ENCODE results near the gene FKBP2.
"Not testable (repeated sequence)": the region's sequence is repeated elsewhere in the genome, so short reads cannot be mapped to it uniquely, and the experiment has no call there.

FKBP2 gene

GRCh38 chr11:64234647-64235379, 6.1 kb upstream of the FKBP2 start:
- FAIRE-seq = no peak

GRCh38 chr11:64235437-64236161, 5.3 kb upstream of the FKBP2 start:
- FAIRE-seq = no peak

GRCh38 chr11:64237484-64237951, 3.4 kb upstream of the FKBP2 start:
- no peak for FAIRE-seq

GRCh38 chr11:64238076-64238475, 2.8 kb upstream of the FKBP2 start:
- FAIRE-seq = no peak

GRCh38 chr11:64238999-64239398, 1.9 kb upstream of the FKBP2 start:
- no peak for FAIRE-seq

DNA sequence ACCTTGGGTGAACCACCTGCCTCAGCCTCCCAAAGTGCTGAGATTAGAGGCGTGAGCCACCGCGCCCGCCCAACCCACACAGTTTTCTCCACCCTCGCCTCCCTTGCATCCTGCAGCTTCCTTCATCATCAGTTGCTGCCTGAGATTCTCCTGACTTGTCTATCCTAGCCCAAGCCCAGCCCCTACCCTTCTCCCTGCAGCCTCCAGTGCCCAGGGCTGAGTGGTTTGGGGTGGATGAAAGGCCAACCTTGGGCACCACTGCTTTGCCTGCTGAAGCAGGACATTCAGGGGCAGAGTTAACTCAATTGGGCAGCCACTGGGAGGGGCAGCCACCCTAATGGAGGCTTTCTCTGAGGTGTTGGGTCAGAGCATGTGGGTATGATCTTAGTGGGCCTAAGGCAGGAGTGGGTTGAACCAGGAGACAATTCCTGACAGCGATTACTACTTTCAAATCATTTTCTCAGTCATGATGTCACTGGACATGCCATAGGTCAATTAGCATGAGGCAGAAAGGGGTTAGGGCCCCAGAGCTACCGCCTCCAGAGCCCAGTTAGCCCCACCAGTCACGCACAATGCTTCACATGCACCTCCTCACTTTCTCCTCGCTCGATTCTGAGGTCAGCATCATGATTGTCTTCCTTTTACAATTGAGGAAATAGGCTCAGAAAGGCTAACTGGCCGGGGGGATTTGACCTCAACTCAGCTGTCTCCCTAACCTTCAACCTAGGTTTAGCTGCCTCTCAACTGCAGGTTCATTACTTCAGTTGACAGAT, 1.0 kb upstream of the FKBP2 start:
- no peak for FAIRE-seq

DNA sequence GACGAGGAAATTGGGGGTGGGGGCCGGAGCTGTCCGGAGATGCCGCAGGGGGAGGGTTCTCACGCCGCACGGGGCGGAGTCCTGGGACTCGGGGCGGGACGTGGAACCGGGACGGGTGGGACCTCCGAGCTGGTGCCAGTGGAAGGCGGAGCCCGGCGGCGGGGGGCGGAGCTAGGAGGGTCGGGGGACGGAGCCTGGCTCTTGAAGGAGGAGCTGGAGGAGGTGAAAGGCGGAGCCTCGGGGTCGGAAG, 271 bp downstream of the FKBP2 start:
- no peak for FAIRE-seq

GRCh38 chr11:64241491-64242374, 838 bp downstream of the FKBP2 start:
- peak; percentile 92 for FAIRE-seq

DNA sequence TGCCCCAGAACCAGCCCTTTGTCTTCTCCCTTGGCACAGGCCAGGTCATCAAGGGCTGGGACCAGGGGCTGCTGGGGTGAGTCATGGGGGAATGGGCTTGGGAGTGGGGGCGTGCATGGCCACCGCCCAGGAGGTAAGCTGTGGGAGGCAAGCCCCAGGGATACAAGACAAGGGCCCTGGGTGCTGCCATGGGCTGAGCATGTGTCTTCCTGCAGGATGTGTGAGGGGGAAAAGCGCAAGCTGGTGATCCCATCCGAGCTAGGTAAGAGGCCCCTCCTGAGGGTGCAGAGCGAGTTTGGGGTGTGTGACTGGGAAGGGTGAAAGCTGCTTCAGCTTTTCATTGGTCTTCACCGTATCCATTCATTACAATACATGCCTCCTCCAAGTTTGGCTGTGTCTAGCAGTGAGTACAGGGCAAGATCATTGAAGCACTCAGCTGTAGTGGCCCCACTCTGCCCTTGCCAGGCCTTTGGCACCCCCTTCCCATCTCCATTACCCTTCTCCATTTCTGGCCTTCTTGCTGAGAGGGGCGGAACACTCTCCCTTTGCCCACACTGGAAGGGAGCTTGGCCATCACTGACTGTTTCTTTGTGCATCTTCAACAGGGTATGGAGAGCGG, 2.5 kb downstream of the FKBP2 start:
- FAIRE-seq = no peak

DNA sequence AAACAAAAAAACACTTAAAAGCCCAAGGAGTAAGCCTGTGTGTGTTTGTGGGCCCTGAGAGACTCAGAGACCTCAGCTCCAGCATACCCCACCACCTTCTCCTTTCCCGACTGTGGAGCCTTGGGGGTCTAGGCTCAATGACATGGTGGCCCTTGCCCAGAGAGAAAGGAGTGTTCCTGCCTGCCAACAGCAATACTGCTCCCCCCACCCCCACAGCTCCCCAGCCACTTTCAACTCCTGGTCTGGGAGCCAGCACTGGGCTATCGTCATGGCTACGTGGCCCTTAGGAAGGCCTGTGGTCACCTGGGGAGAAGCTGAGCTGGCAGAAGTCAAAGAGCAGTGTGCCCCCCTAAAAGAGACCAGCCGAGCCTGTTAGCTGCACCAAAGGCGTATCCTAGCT, 3.2 kb downstream of the FKBP2 start:
- FAIRE-seq = no peak

- FAIRE-seq = no peak
Measured at GRCh38 chr11:64244966-64245365, 4.1 kb downstream of the FKBP2 start.

DNA sequence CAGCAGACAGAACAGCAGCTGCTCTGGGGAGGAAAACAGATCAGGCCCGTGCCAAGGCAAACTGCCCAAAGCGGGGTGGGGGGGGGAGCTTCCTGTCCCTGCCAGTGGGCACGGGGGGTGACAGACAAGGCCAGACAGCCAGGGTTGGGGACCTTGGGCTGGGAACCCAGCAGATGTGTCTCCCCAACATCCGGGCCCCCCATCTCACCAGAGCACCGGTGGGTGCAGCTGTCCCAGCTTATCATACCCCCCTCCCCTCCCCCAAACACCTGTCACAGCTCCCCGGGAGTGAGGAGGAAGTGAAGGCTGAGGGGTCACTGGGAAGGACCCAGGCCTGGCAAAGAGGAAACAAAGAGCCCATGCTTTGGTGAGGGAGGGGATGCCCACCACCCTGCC, 4.5 kb downstream of the FKBP2 start:
- FAIRE-seq = no peak

DNA sequence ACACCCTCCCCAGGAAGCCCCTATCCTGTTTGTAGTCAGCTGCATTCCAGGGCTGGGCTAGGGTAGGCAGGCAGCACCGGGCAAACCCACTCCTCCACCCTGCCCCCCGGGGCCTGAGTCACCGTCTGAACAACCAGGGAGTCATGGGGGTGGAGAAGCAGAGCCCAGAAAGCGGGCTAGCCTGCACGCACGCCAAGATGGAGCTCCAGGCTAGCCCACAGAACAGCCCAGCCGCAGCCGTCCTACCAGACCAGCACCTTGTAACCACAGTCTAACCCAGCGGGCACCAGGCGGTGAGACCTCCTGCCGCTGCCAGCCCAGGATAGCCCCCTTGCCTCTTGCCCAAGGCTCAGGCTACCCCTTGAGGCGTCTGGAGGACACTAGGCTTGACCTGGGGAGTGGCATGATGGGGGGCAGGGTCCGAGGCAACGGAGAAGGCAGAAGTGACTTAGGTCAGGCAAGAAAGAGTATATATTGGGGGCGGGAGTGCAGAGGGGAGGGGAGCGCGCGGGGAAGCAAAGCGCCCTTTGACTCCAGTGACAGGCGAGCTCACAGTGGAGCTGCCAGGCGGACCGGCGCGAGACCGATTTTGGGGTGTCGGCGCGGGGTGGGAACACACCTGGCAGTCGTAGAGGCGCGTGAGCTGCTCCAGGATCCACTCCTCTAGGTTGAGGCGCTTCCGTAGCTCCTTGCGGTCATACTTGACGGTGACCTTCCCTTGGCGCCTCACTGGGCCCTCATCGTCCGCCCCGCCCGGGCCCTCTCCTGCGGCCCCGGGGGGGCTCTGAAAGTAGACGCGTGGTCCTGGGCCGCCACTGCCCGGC, 5.1 kb downstream of the FKBP2 start:
- no peak for FAIRE-seq

DNA sequence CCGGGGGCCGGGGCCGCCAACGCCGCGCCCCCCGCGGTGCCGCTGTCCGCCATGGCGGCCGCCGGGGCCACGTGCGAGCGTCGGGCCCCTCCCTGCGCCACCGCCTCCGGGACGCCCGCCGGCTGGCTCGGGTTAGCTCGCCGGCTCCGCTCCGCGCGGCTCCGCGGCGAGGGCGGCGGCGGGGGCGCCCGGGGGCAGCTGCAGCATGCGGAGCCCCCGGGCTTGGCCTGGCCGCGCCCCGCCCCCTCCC, 5.7 kb downstream of the FKBP2 start:
- FAIRE-seq = not testable (repeated sequence)

GRCh38 chr11:64246871-64247728, 6.2 kb downstream of the FKBP2 start, which contains the start of gene PPP1R14B:
Gene PPP1R14B, minus strand, starts transcription at chr11:64246943. Its CDS starts 270 bp downstream, at chr11:64246673.
- FAIRE-seq = no peak

GRCh38 chr11:64247729-64248531, 7.0 kb downstream of the FKBP2 start:
- FAIRE-seq = no peak

DNA sequence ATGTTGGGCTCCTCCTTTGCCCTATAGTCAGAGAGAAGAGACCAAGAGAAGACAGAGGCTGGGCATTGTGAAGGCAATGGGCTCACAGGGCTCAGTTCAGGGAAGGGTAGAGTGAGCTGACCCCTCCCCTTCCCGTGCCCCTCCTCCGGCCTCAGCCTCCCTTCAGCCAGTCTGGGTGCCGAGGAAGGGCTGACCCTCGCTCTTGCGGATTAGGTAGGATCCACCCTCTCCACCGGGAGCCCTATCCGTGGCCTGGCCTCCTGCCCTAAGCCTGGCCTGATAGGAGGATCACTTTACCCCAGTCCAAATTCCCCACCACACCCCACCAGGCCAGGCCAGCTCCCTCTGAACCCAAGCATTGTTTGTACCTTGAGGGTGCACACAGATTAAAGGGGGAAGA, 7.7 kb downstream of the FKBP2 start:
- no peak for FAIRE-seq

DNA sequence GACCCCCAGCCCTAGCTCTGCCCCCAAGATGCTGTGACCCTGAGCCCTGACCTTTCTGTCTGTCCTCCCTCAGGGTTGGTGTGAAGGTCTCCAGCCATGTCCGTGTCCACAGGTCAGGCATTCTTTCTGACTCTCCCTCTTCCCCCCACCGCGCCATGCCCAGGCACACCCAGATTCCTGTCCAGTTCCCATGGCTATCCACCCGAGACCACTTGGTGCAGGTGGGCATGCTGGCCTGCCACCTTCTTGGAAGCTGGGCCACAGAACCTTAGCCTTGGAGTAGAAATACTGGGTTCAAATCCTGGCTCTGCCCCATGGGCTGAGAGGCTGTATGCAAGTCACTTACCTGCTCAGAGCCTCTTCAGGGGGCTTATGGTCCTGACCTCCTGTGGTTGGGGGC, 8.1 kb downstream of the FKBP2 start:
- no peak for FAIRE-seq

DNA sequence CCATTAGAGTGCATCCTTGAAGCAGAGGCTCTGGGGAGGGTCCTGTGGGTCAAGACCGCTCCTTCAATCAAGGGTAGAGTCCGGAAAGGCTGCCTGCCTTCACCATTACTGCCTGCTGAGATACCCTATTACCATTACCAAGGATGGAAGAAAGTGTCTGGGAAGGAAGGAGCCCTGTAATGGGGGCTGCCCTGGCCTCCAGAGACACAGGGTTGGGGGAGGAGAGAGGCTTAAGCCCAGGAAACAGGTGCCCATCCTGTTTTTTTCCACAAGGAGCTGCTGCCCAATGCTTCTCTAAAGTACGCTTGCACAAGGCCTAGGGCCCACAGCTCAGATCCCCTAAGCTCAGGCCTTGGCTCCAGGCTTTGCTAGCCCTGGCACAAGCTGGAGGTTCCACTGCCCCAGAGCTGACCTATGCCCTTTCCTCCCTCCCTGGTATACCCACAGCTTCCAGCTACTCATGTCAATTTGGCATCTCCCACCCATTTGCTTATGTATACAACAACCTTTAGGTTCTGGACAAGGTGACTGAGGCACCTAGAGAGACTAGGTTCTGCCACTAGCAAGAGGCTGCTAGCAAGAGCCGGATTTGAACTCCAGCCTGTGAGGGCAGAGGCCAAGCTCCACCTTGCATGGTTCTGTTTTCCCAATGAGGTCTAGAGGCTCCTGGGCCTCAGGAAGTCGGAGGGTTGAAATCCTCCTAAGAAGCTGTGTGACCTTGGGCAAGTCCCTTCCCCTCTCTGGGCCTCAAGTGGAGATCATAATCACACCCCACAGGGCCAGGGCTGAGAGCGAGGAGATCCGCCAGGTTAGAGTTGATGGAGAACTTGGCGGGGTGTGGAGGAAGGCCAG, 8.9 kb downstream of the FKBP2 start:
- FAIRE-seq = no peak

Measured in A204.1 (cell line).